ENCODE data around the gene C1QC.
"Not testable (repeated sequence)": the region's sequence is repeated elsewhere in the genome, so short reads cannot be mapped to it uniquely, and the experiment has no call there.

The C1QC gene

GRCh38 chr1:22662986-22663408 is 19.6 kb downstream of the C1QC start:
- no peak for TF ChIP-seq CTCF (IDR thresholded peaks at IDR 0.05; ENCODE audit: insufficient read depth, low read depth, low read length, missing control alignments)
- DNase-seq (ENCODE audit: low read depth): no peak
- H3K4me3 ChIP-seq (ENCODE audit: low read length): no peak overlapping the region

- TF ChIP-seq CTCF (IDR thresholded peaks at IDR 0.05; ENCODE audit: insufficient read depth, low read depth, low read length, missing control alignments): peak; percentile 60
- peak; percentile 50 for DNase-seq (ENCODE audit: low read depth)
- no peak overlapping the region for H3K4me3 ChIP-seq (ENCODE audit: low read length)
Measured at GRCh38 chr1:22665752-22666151, 22.3 kb downstream of the C1QC start.

GRCh38 chr1:22666412-22666811 is 23.0 kb downstream of the C1QC start:
- H3K4me3 ChIP-seq (ENCODE audit: low read length): no peak overlapping the region
- no peak for DNase-seq (ENCODE audit: low read depth)
- no peak for TF ChIP-seq CTCF (IDR thresholded peaks at IDR 0.05; ENCODE audit: insufficient read depth, low read depth, low read length, missing control alignments)

GRCh38 chr1:22668840-22669239 is 25.4 kb downstream of the C1QC start:
- DNase-seq (ENCODE audit: low read depth); H3K4me3 ChIP-seq (ENCODE audit: low read length): not testable (repeated sequence)

- DNase-seq (ENCODE audit: low read depth): no peak
- no peak for TF ChIP-seq CTCF (IDR thresholded peaks at IDR 0.05; ENCODE audit: insufficient read depth, low read depth, low read length, missing control alignments)
Measured at GRCh38 chr1:22670352-22670975, 27.0 kb downstream of the C1QC start.

GRCh38 chr1:22671999-22672398 is 28.6 kb downstream of the C1QC start:
- no peak overlapping the region for H3K4me3 ChIP-seq (ENCODE audit: low read length)
- TF ChIP-seq CTCF (IDR thresholded peaks at IDR 0.05; ENCODE audit: insufficient read depth, low read depth, low read length, missing control alignments): no peak
- DNase-seq (ENCODE audit: low read depth): no peak

More at GRCh38 chr1:22670352-22670975, 27.0 kb downstream of the C1QC start:
- H3K4me3 ChIP-seq (ENCODE audit: low read length): no peak overlapping the region

- peak; percentile 85 for TF ChIP-seq CTCF (IDR thresholded peaks at IDR 0.05; ENCODE audit: insufficient read depth, low read depth, low read length, missing control alignments)
- no peak overlapping the region for H3K4me3 ChIP-seq (ENCODE audit: low read length)
- peak; percentile 62 for DNase-seq (ENCODE audit: low read depth)
Measured at GRCh38 chr1:22673486-22674409, 30.3 kb downstream of the C1QC start.

All from epithelial cell of esophagus (primary cell).